Stimulated activated naive CD4-positive, alpha-beta T cell (primary cell): Measurements from ENCODE around the gene SNRNP35.
"Not testable (repeated sequence)": the region's sequence is repeated elsewhere in the genome, so short reads cannot be mapped to it uniquely, and the experiment has no call there.

Experiments used
- DNase-seq, 6 experiments: peaks; one replicate each; lab custom pipeline; 2025; lab: John Stamatoyannopoulos, UW

The SNRNP35 gene

DNA sequence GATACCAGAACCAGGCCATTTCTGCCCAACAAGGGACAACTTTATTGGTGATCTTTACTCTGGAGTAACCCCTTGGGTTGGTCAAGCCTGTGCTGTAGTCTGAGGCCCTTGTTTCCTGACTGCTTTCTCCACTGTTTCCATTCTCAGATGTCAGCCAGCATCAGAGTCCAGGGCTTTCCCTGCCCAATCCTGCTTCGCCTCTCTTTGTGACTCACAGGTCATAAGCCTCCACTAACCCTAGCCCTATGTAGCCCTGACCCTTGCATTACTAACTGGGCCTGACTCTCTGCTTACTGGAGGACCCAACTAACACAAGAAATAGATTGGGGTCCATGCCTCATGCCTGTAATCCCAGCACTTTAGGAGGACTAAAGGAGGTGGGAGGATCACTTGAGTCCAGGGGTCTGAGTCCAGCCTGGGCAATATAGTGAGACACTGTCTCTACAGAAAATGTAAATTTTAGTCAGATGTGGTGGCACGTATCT is 8.6 kb upstream of the SNRNP35 start:
- no peak for DNase-seq

DNA sequence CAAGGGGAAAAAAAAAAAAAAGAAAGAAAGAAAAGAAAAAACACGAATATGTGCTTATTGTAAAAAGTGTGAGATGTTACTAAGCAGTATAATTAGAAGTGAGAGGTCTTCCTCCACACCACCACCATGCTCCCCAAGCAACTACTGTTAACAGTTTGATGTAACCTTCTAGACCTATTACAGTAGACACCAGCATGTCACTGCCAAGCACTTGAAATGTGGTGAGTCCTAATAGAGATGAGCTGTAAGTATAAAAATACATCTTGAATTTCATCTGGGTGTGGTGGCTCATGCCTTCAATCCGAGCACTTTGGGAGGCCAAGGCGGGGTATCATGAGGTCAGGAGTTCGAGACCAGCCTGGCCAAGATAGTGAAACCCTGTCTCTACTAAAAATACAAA is 8.1 kb upstream of the SNRNP35 start:
- no peak for DNase-seq

DNA sequence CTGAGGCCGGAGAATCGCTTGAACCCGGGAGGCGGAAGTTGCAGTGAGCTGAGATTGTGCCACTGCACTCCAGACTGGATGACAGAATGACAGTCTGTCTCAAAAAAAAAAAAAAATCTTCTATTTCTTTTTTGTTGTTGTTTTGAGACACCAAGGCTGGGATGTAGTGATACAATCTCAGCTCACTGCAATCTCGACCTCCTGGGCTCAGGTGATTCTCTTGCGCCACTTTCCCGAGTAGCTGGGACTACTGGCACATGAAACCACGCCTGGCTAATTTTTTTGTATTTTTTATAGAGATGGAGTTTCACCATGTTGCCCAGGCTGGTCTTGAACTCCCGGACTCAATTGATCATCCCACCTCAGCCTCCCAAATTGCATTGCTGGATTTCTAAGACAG is 7.3 kb upstream of the SNRNP35 start:
- DNase-seq = peak in 1 of 6 experiments; percentile 48

DNA sequence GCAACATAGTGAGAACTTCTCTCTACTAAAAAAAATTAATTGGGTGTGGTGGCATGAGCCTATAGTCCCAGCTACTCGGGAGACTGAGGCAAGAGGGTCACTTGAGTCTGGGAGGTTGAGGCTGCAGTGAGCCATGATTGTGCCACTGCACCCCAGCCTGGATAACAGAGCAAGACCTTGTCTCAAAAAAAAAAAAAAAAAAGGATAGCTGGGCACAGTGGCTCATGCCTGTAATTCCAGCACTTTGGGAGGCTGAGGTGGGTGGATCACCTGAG is 5.7 kb upstream of the SNRNP35 start:
- DNase-seq = peak in 2 of 6 experiments; percentile 47 to 49

DNA sequence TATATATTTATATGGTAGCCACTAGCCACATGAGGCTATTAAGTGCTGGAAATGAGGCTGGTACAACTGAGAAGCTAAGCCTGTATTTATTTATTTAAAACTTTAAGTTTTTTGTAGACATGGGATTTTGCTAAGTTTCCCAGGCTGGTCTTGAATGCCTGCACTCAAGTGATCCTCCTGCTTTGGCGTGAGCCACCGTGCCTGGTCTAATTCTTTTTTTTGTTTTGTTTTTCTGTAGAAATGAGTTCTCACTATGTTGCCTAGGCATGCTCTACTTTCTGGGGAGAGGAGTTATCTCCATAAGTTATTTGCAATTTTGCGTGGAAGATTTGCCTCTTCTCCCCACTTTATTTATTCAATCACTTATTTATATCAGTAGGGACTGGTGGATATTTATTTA is 4.8 kb upstream of the SNRNP35 start:
- peak in 4 of 6 experiments; percentile 19 to 71 (median 54) for DNase-seq

DNA sequence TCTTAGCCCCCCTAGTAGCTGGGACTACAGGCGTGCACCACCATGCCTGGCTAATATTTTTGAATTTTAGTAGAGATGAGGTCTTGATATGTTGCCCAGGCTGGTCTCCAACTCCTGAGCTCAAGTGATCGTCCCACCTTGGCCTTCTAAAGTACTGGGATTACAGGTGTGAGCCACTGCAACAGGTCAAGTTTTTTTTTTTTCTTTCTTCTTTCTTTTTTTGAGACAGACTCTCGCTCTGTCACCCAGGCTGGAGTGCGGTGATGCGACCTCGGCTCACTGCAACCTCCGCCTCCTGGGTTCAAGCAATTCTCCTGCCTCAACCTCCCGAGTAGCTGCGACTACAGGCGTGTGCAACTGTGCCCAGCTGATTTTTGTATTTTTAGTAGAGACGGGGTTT is 5.2 kb downstream of the SNRNP35 start:
- DNase-seq = not testable (repeated sequence)

DNA sequence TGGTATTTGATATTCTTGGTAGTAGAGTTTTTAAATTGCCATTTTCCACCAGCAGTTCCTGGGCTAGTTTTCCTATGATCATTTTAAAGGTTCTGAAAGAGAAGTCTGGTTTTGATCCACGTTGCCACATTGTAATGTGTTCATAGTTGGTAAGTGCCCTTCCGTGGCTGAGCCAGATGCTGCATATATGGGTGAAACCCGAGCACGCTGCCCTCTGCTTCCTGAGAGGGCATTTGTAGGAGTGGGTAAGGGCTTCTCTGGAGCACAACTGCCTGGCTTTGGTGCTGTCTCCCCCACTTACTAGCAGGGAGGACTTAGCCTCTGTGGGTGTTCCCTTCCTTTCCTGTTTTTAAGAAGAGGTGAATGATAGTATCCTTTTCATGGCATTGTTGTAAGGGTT is 7.1 kb downstream of the SNRNP35 start:
- no peak for DNase-seq

DNA sequence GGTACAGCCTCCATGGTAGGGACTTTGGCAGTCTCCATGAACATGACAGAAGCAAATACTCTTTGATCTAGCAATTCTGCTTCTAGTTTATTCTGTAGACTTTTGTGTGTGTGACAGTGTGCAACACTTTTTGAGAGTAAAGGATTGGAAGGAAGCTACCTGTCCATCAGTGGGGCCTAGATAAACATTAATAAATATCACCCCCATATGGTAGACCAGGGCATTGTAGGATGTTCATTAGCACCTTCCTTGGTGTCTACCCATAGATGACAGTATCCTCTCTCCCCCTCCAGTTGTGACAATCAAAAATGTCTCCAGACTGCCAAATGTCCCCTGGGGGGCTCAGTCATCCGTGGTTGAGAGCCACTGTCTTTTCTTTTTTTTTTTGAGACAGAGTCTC is 10.8 kb downstream of the SNRNP35 start:
- no peak for DNase-seq

DNA sequence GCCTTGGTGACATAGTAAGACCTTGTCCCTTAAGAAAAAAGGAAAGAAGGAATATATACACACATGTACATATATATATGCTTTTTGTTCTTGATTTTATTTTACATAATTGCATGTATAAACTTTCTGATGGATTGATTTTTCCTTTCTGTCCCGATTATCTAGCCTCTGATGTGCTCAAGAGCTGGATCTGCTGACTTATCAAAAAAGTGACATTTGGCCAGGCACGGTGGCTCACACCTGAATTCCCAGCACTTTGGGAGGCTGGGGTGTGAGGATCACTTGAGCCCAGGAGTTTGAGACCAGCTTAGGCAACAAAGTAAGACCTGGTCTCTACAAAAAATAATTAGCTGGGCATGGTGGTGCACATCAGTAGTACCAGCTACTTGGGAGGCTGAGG is 12.0 kb downstream of the SNRNP35 start:
- DNase-seq = no peak

DNA sequence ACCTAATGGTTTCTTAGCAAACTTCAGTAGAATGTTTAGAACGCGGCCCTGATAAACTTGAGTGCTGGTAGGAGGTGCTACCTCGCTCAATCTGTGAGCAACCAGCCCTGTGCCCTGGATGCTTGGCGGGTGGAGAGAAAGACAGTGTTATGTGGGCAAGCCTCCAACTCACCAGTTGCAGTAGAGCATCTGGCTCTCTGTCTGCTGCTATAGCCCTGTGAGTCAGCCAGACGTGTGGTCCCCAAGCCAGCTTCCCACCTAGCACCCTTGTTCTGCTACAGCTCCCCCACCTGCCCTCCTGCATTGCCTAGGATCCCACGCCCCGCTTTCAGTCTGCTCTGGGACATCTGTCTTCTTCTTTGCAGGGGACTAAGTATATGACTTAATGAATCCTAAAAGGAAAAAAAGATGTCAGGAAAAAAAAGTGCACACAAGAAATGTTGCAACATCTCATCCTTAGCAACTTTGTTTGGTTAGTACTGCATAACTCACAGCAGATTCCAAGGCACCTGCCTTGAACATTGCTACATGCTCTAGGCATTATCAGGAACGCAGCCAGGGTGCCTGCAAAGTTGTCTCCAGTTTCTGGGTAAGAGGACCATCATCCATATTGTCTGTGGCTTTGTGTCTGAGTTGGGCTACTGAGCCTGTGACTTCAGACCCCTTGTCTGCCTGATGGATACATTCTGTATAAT is 13.6 kb downstream of the SNRNP35 start:
- no peak for DNase-seq

DNA sequence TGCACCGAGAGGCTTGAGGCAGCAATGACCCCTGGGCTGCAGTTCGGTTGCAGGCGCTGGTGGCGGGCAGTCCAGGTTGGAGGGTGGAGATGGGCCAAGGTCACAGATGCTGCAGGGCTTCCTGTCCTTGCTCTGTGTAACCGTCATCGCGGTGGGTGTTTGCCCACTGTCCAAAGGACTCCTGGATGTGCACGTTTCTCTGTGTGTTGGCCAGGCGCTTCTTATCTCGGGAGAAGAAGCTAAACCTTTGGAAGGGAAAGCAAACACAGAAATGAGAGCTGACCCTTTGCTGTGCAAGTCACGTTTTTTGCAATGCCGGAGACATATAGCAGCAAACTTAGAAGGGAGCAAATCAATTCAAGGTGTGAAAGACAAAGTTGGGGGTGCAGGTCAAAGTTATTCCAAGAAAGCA is 14.5 kb downstream of the SNRNP35 start:
- no peak for DNase-seq

DNA sequence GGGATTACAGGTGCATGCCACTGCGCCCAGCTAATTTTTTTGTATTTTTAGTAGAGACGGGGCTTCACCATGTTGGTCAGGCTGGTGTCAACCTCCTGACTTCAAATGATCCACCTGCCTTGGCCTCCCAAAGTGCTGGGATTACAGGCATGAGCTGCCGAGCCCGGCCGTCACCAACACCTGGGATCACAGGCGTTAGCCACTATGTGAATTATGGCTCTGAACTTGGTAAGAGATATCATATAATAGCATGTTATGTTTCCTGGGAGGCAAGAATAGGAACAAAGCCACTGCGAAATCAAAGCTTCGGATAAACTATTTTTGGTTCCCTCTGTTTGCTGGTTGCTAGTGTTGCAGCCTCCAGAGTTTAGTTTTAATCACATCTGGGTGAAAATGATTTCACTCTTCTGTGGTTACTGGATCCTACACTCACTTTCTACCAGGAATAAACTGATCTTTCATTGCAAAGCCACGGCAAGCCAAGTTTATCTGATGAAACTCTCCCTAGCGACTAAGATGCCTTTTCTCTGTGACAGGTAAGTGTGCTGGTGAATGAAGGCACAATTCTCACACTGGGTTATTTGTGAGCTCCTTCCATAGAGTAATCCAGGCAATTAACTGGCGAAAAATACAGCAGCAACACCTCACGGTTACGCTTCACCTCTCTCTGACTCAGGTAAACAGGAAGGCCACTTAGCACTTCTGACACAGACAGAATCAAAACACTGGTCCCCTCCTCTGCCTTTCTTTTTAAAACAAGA is 16.7 kb downstream of the SNRNP35 start:
- peak in 3 of 6 experiments; percentile 53 to 62 (median 60) for DNase-seq

DNA sequence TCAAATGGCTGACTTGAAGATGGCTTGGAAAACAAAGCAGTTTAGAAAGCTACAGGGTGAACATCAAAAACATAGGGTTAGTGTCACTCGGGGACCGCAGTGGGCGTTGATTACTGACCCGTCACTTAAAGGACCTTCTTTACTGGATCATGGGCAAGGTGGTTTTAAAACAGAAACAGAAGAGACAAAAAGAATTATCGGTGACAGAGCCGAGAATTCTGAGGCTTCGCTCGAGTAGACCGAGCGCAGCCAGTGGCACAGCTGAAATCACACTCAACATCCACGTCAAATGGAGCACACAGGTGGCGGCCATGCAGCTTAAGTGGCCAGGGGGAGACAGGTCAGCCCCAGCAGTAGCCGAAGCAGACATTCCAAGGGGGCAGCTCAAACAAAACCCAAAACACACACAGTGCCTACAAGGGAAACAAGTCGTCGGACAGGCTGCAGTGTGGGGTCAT is 17.3 kb downstream of the SNRNP35 start:
- peak in 1 of 6 experiments; percentile 38 for DNase-seq

DNA sequence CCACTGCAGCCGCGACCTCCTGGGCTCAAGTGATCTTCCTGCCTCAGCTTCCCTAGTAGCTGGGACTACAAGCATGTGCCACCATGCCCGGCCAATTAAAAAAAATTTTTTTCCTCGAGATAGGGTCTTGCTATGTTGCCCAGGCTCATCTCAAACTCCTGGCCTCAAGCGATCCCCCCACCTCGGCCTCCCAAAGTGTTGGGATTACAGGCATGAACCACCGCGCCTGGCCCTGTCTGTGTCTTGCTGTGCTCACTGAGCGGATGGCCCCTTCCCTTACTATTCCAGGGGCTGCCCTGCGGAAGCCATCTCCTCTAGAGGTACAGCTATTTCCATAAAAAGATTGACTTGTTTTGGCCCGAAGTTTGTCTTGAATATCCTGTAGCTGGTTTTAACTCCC is 20.1 kb downstream of the SNRNP35 start:
- DNase-seq = no peak

DNA sequence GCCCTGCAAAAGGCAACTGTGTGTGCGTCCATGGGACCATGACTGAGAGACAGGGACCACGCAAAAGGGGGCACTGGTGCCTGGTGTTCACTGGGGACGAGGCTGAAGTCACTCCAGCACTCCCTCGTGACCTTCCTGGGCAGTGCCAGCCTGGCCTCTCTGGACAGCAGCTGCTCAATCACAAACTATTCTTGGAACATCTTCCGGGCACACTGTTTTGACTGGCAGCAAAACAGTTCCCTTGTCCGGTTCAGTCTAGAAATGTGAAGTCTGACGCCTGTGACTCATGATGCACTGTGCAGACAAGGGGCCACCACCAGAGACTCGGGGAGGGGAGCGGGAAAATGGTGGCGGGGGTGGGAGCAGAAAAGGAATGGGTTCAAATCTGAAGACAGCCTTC is 20.8 kb downstream of the SNRNP35 start:
- DNase-seq = no peak

DNA sequence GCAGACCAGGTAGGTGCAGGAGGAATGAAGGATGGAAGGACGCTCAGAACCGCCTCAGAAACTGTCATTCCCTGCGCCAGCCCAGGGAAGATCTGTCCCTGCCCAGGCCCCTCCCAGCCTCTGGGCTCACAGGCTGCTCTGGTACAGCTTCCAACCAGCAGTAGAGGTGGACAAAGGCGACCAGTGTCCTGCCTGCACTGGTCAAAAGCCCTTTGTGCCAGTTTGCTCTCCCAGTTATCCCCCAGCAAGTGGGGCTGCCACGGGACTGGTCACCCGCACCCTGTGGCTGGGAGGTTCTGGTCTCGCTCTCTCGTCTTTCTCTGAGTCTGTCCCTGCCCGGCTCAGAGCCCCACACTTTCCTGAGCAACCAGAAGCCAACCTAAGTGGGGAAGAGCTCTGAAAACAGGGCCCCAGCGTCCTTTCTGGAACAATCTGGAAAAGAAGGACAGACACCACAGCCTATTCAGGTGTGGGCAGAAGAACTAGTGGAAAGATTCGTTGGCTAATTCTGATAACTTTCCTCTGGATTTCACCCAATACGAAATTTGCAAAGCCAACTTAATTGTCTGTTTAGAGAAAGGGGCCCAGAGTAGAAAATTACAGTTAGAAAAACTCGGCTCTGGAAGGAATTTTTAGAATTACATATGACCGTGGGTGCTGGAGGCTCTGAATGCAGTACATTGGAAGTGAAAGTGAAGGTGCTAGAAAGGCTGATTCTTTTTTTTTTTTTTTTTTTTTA is 21.7 kb downstream of the SNRNP35 start:
- peak in 1 of 6 experiments; percentile 5 for DNase-seq

DNA sequence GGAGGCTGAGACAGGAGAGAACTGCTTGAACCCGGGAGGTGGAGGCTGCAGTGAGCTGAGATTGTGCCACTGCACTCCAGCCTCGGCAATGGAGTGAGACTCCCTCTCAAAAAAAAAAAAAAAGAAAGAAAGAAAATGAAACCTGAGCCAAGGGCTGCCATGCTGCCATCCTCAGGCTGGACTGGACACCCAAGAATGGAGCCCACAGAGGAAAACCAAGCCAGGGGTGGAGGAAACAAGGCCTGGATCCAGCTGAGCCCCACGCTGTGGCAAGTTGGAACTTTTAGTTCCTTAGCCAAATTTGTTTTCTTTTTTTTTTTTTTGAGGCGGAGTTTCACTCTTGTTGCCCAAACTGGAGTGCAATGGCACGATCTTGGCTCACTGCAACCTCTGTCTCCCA is 23.3 kb downstream of the SNRNP35 start:
- DNase-seq = not testable (repeated sequence)

DNA sequence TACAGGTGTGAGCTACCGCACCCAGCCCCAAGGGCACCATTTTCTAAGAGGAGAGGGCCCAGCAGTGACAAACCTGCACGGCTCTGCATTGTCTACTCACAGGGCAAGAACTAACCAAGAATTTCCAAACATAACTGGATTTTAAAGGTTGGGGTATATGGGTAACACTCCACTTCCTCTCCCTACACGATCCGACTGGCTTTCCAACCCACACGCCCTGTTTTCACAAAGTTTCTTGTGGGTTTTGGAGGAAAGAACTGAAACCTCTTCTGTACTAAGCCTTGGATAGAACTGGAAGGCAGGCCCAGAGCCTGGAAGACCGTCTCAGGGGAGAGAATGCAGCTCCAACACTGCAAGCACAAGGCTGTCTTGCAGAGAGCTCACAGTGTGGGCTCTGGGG is 24.9 kb downstream of the SNRNP35 start:
- DNase-seq = no peak

DNA sequence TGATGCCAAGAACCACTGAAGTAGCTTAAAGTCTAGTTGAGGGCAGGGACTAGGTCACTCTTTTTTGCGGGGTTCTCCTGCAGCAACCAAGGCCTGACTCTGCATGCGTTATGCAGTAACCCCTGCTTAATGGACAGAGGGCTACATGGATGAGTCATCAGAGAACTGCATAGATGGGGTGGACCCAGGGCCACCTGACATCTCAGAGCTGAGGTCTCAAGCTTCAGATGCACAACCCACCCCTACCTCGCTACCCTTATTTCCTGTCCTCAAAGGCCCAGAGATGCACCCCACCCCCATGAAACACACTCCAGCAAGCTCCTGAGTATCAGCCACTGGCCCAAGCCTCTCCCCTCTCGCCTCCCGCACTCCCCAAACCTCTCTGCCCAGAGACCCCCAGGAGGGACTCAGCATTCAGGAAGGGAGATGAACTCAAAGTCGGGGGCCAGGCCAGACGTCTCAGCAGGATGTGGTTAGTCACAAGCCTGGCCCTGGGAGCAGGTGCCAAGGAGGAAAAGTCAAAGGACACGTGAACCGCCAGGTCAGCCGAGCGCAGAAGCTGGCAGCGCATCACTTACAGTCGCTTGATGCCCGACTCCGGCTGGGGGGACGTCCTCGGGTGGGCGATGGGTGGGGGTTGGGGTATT is 25.8 kb downstream of the SNRNP35 start:
- no peak for DNase-seq

DNA sequence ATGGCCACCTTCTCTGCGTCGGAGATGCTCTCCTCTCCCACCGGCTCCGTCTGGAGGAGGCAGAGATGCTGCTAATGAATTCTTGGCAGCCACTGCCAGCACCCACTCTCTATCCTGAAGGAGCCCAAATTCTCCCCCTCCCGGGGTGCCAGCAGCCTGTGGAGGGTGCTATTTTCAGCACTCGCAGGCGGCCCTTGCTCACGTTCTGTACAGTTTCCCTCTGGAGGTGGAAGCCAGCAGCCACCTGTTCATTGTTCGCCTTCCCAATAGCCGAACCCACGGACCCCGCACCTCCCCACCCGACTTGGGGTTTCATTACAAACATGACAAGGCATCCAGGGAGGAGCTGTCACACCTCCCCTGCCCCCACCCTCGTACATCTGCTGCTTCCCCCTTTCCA is 27.8 kb downstream of the SNRNP35 start:
- no peak for DNase-seq

DNA sequence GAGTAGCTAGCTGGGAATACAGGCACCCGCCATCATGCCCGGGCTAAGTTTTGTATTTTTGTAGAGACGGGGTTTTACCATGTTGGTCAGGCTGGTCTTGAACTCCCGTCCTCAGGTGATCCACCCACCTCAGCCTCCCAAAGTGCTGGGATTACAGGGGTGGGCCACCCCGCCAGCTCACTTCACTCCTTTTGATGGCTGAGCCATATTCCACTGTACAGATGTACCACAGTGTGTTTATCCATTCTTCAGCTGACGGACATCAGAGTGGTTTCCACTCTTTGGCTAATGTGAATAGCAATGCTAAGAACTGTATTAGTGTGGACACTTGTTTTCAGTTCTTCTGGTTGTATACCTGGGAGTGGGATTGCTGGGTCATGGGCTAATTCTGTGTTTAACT is 29.5 kb downstream of the SNRNP35 start:
- no peak for DNase-seq

DNA sequence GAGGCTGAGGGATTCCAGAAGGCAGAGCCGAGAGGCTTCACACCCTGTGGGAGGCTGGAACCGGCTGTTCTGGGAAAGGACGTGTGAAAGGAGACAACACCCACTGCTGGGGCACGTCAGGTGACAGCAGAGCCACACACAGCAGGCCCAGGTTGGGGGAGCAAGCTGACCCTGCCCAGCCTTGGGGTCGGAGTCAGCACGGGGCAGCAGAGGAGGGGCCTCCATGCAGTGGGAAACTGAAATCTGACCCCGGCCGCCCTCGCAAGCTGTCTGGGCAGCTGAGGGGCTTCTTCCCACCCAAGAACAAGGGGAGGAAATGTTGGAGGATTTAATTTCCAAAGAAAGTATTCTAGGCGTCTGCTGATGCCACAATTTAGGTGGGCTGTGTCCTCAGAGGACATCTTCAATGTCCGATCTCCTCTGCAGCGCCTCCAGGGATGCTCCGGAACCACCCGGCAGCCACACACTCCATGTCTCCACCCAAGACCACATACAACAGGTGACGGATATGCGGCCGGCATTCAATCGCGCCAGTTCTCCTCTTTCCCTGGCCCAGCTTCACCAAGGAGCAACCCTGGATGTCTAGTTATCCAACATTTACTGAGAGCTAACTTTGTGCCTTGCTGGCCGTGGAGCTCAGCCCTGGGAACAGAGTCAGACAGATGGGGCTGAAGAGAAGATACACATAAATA is 30.7 kb downstream of the SNRNP35 start:
- DNase-seq = no peak
